Smooth muscle cell of the umbilical artery (primary cell): ENCODE measurements around the gene HERC6. TPM values are rescaled to one million over a fixed set of nuclear protein-coding genes. Genes with fewer than 3 reads are reported as not detected.

Source experiments
- total RNA-seq: library from RNA; depleted of rRNA; stranded (reverse); fragments of >200 nt; gene quantifications from 2 replicates; pipeline ENCODE4 v1.2.3, GENCODE V29; 2014

The HERC6 gene
- 4.8 and 5.1 TPM in 2 replicates for total RNA-seq

GRCh38 chr4:88378691-88379559, at the start of gene HERC6:
TSS of gene HERC6 (plus strand) at chr4:88378852. CDS start at chr4:88378922, 70 bp downstream.

DNA sequence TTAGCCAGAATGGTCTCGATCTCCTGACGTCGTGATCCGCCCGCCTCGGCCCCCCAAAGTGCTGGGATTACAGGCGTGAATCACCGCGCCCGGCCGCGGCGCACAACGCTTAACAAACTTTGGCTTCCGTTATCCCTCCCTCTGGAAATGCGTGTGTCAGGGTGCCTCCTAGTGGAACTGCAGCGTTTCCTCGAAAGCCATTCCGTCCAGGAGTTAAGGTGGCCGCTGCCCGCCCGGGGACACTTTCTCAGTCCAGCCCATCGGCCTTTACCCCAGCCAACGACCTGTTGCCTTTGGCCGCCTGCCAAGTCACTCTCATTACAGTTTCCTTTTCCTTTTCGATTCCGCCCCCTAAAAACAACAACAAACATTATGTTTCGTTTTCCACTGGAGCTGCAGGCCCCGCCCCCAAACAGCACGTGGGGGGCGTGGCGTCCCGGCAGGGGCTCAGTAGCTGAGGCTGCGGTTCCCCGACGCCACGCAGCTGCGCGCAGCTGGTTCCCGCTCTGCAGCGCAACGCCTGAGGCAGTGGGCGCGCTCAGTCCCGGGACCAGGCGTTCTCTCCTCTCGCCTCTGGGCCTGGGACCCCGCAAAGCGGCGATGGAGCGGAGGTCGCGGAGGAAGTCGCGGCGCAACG, 78.1 kb downstream of the HERC6 start, which contains the start of gene HERC5:
TSS of gene HERC5 (plus strand) at position 450 of the 637 bp plus-strand sequence. CDS start at position 601, 151 bp downstream.

Other genes starting within 250 kb of the HERC6 start
- 0.89 and 1.8 TPM in 2 replicates for gene ABCG2, start 220.2 kb upstream of the HERC6 start, total RNA-seq
- 19.6 and 26.0 TPM in 2 replicates for gene PPM1K, start 94.3 kb upstream of the HERC6 start, total RNA-seq
- 0.59 and 0.69 TPM in 2 replicates for gene HERC5, start 78.3 kb downstream of the HERC6 start, total RNA-seq
- 54.1 and 55.5 TPM in 2 replicates for gene PYURF, start 144.9 kb downstream of the HERC6 start, total RNA-seq
- gene HERC3, start 213.6 kb downstream of the HERC6 start, total RNA-seq: 15.4 and 18.4 TPM in 2 replicates